ENCODE measurements around the gene TTC28. TPM values are rescaled to one million over a fixed set of nuclear protein-coding genes. Genes with fewer than 3 reads are reported as not detected.

TTC28 gene
- total RNA-seq, 5 donors from 2014 or later (not counting 1 experiment from before 2014, with no cell fraction given): 2.3 to 7.8 (median 3.0) TPM

DNA sequence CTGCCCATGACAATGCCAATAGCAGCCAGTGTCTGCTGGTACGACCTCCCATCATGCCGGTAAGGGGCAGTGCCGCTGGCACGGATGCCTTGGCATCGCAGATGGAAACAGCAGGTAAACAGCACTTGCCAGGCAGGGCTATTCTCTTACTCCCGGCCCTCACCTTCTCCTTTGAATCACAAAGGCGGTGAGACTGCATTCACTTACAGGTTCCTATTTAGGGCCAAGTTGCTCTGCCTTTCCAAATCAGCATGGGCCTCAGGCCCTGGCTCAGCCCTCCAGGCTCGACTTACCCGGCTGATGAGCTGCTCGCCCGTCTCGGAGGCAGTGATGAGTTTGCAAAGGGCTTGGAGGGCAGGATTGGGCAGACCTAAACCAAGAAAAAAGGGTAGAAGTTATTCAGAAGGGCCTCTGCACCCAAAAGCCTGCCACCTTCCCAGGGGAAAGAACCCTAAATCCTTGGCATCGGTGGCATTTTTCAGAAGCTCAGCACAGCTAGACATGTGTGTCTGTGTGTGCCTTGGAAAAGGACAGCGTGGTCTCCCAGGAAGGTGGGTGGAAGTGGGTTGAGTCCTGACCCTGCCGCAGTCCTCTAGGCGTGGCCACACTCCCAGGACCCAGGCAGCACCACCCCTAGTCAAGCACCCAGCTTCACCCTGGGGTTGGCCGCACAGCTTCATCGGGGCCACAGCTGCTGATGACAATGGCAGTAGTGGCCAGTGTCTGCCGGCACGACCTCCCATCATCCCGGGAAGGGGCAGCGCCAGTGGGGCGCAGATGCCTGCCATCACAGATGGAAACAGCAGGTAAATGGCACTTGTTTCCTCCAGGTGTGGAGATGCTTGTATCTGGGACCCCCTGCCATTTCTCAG lies 687.1 kb downstream of the TTC28 start:
- Mint-ChIP-seq H3K4me3 (no peak overlapping the region), H3K36me3 (peaks cover 2% of the 10 kb centered on the region), H3K9me3 (no peaks in the 10 kb centered on the region), H3K4me1 (peaks cover 0 to 5% (median 2%) of the 10 kb centered on the region in 3 donors), H3K27ac (no peak overlapping the region), H3K27me3 (no peaks in the 10 kb centered on the region)
- ATAC-seq (replicated peaks in 1 of 4): no peak
- WGBS (ENCODE audit: insufficient coverage): 91% methylated on average over 21 of the region's 23 CpGs
- Histone ChIP-seq H3K4me1 (ENCODE audit: control insufficient read depth in 1 of 2, extremely low read depth in 1 of 2, insufficient read depth in 2 of 2, low read length in 2 of 2) (peaks cover 0 to 4% of the 10 kb centered on the region in 2 experiments), H3K36me3 (ENCODE audit: control insufficient read depth in 2 of 2, extremely low read depth in 1 of 2, insufficient read depth in 1 of 2, low read length in 1 of 2) (no peaks in the 10 kb centered on the region), H3K27ac (ENCODE audit: low read length) (no peak overlapping the region), H3K4me3 (ENCODE audit: control insufficient read depth in 1 of 2, extremely low read depth in 1 of 2, low read length in 1 of 2) (no peak overlapping the region), H3K9me3 (no peaks in the 10 kb centered on the region), H3K27me3 (replicated peaks in 1 of 2; ENCODE audit: control insufficient read depth in 2 of 2, extremely low read depth in 1 of 2, insufficient read depth in 2 of 2, low read length in 1 of 2) (peaks cover 0 to 4% of the 10 kb centered on the region in 2 experiments)
- ChIA-PET POLR2A (no interaction called here), CTCF (no interaction called here)
- no peak for DNase-seq

DNA sequence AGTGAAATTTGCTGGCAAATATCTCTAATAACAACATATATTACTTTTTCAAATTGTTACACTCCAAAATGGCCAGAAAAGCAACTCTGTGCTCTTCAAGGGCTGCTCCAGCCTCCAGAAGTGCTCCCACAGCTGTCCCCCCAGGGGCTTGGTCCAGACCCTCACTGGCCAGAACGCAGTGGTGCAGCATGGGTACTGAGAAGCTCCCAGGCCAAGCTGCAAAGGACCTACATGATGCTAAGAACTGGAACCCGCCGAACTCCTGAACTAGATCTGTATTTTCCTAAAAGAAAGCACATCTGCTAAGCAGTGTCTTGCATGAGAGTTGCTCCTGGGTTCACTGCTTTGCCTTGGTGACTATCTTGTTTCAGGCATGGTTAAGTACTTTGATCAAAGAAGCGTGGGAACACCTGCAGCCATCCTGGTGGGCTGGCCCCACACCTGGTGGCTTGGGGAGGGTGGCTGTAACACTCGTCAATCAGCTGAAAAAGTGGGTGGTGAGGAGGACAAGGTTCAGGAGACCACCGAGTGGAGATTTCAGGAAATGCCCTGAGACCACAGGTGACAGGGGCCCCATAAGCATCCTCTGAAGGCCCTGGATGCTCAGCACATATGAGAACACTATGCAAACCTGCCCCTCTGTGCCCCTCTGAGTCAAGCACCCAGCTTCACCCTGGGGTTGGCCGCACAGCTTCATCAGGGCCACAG lies 687.9 kb downstream of the TTC28 start:
- Mint-ChIP-seq H3K27ac (no peak overlapping the region), H3K9me3 (no peaks in the 10 kb centered on the region), H3K4me1 (peaks cover 0 to 5% (median 4%) of the 10 kb centered on the region in 3 donors), H3K4me3 (no peak overlapping the region), H3K27me3 (no peaks in the 10 kb centered on the region), H3K36me3 (peaks cover 2% of the 10 kb centered on the region)
- ChIA-PET CTCF (no interaction called here), POLR2A (no interaction called here)
- 77% methylated on average over 7 of the region's 7 CpGs for WGBS (ENCODE audit: insufficient coverage)
- no peak overlapping the region for H3K27ac ChIP-seq (ENCODE audit: low read length)
- no peak for ATAC-seq (replicated peaks in 1 of 4)
- no peaks in the 10 kb centered on the region for H3K36me3 ChIP-seq (ENCODE audit: control insufficient read depth in 2 of 2, extremely low read depth in 1 of 2, insufficient read depth in 1 of 2, low read length in 1 of 2)
- no peak overlapping the region for H3K4me3 ChIP-seq (ENCODE audit: control insufficient read depth in 1 of 2, extremely low read depth in 1 of 2, low read length in 1 of 2)
- no peak for DNase-seq
- H3K27me3 ChIP-seq (replicated peaks in 1 of 2; ENCODE audit: control insufficient read depth in 2 of 2, extremely low read depth in 1 of 2, insufficient read depth in 2 of 2, low read length in 1 of 2): peaks cover 0 to 4% of the 10 kb centered on the region in 2 experiments
- H3K9me3 ChIP-seq: no peaks in the 10 kb centered on the region
- H3K4me1 ChIP-seq (ENCODE audit: control insufficient read depth in 1 of 2, extremely low read depth in 1 of 2, insufficient read depth in 2 of 2, low read length in 2 of 2): peaks cover 0 to 6% of the 10 kb centered on the region in 2 experiments

DNA sequence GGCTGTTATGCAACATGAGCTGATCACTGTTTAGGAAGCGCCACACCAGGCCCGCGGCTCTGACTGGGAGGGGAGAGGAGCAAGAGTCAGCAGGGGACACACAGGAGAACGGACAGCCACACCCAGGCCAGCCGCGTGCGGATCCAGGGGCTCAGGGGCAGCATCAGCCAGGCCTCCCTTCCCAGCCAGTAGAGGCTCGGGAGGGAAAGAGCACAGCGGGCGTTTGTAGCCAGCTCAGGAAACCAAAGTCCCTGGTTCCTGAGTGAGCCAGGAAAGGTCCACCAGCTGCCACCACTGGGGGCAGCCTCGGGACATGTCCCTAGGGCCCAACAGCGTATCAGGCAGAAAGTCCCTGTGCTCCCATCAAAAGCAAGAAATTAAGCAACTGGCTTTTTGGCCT lies 688.8 kb downstream of the TTC28 start:
- POLR2A ChIA-PET: no interaction called here
- peaks cover 0 to 4% of the 10 kb centered on the region in 2 experiments for H3K27me3 ChIP-seq (replicated peaks in 1 of 2; ENCODE audit: control insufficient read depth in 2 of 2, extremely low read depth in 1 of 2, insufficient read depth in 2 of 2, low read length in 1 of 2)
- Mint-ChIP-seq H3K4me1 (peaks cover 0 to 5% (median 4%) of the 10 kb centered on the region in 3 donors), H3K4me3 (no peak overlapping the region), H3K27me3 (no peaks in the 10 kb centered on the region), H3K36me3 (peaks cover 2% of the 10 kb centered on the region), H3K27ac (no peak overlapping the region), H3K9me3 (no peaks in the 10 kb centered on the region)
- no peaks in the 10 kb centered on the region for H3K9me3 ChIP-seq
- no peak overlapping the region for H3K4me3 ChIP-seq (ENCODE audit: control insufficient read depth in 1 of 2, extremely low read depth in 1 of 2, low read length in 1 of 2)
- H3K4me1 ChIP-seq (ENCODE audit: control insufficient read depth in 1 of 2, extremely low read depth in 1 of 2, insufficient read depth in 2 of 2, low read length in 2 of 2): peaks cover 0 to 6% of the 10 kb centered on the region in 2 experiments
- DNase-seq (no peak), ATAC-seq (replicated peaks in 1 of 4) (no peak)
- H3K27ac ChIP-seq (ENCODE audit: low read length): no peak overlapping the region
- 96% methylated on average over 12 of the region's 12 CpGs for WGBS (ENCODE audit: insufficient coverage)
- H3K36me3 ChIP-seq (ENCODE audit: control insufficient read depth in 2 of 2, extremely low read depth in 1 of 2, insufficient read depth in 1 of 2, low read length in 1 of 2): no peaks in the 10 kb centered on the region
- CTCF ChIA-PET: no interaction called here

DNA sequence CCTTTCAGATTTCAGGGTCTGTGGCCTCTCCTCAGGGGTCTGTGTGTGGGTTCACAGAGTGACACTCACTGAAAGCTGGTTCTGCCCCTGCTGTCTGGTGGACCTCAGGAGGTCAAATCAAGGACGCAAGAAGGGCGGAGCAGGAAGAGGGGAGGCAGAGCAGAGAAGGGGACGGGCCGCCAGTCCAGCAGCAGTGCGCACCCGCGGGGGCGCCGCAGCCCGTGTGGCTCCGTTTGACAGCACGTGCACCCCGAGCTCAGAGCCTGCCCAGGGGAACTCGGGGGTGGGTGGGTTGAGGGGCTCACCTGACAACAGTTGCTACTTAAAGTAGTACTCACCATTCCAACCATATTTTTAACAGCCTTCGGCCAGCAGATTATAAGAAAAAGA lies 689.2 kb downstream of the TTC28 start:
- 92% methylated on average over 4 of the region's 15 CpGs for WGBS (ENCODE audit: insufficient coverage)
- Mint-ChIP-seq H3K27me3 (no peaks in the 10 kb centered on the region), H3K4me1 (peaks cover 0 to 5% (median 4%) of the 10 kb centered on the region in 3 donors), H3K36me3 (peaks cover 2% of the 10 kb centered on the region), H3K4me3 (no peak overlapping the region), H3K9me3 (no peaks in the 10 kb centered on the region), H3K27ac (no peak overlapping the region)
- H3K27ac ChIP-seq (ENCODE audit: low read length): no peak overlapping the region
- peaks cover 0 to 4% of the 10 kb centered on the region in 2 experiments for H3K27me3 ChIP-seq (replicated peaks in 1 of 2; ENCODE audit: control insufficient read depth in 2 of 2, extremely low read depth in 1 of 2, insufficient read depth in 2 of 2, low read length in 1 of 2)
- CTCF ChIA-PET: no interaction called here
- DNase-seq: no peak
- H3K4me3 ChIP-seq (ENCODE audit: control insufficient read depth in 1 of 2, extremely low read depth in 1 of 2, low read length in 1 of 2): no peak overlapping the region
- no peaks in the 10 kb centered on the region for H3K36me3 ChIP-seq (ENCODE audit: control insufficient read depth in 2 of 2, extremely low read depth in 1 of 2, insufficient read depth in 1 of 2, low read length in 1 of 2)
- ATAC-seq (replicated peaks in 1 of 4): no peak
- POLR2A ChIA-PET: no interaction called here
- H3K4me1 ChIP-seq (ENCODE audit: control insufficient read depth in 1 of 2, extremely low read depth in 1 of 2, insufficient read depth in 2 of 2, low read length in 2 of 2): peaks cover 0 to 6% of the 10 kb centered on the region in 2 experiments
- H3K9me3 ChIP-seq: no peaks in the 10 kb centered on the region

DNA sequence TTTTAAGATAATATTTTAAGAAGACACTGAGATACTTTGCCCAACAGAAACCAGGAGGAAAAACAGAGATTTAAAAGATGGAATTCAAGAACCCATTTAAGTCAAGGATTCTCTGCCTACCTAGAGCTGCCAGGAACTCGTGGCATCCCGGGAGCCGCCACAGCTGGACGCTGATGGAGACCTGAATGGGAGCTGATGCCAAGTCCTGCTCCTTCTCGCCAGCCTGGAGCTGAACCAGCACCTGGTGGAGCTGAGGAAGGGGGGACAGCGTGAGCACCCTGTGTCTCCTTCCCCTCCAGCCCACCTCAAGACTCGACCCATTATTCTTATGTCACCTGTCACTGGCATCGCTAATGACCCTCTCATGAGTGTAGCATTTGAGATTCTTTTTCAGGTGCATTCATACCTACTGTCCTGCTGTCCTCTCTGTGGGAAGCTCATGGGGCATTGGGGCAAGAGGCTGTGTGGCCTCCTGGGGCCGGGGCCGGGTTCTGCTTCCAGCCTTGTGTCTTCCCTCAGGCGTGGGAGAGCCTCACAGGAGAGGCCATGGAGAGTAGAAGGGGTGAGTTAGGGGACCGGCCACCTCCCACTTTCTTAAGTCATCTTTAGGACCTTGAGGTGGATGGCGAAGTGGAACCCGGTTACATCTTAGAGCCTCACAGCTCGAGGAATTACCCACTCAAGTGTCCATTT lies 689.7 kb downstream of the TTC28 start:
- 75% methylated on average over 6 of the region's 15 CpGs for WGBS (ENCODE audit: insufficient coverage)
- Histone ChIP-seq H3K27me3 (replicated peaks in 1 of 2; ENCODE audit: control insufficient read depth in 2 of 2, extremely low read depth in 1 of 2, insufficient read depth in 2 of 2, low read length in 1 of 2) (peaks cover 0 to 4% of the 10 kb centered on the region in 2 experiments), H3K27ac (ENCODE audit: low read length) (no peak overlapping the region), H3K4me1 (ENCODE audit: control insufficient read depth in 1 of 2, extremely low read depth in 1 of 2, insufficient read depth in 2 of 2, low read length in 2 of 2) (peaks cover 0 to 6% of the 10 kb centered on the region in 2 experiments), H3K36me3 (ENCODE audit: control insufficient read depth in 2 of 2, extremely low read depth in 1 of 2, insufficient read depth in 1 of 2, low read length in 1 of 2) (no peaks in the 10 kb centered on the region), H3K4me3 (ENCODE audit: control insufficient read depth in 1 of 2, extremely low read depth in 1 of 2, low read length in 1 of 2) (no peak overlapping the region), H3K9me3 (no peaks in the 10 kb centered on the region)
- DNase-seq (no peak), ATAC-seq (replicated peaks in 1 of 4) (no peak)
- ChIA-PET POLR2A (no interaction called here), CTCF (interaction anchor here in 1 of 2 donors (0.5 kb wide), 1 partner anchor 281 kb away, joined by 5 read pairs; no protein-coding TSS in a partner anchor)
- Mint-ChIP-seq H3K4me1 (peaks cover 0 to 5% (median 4%) of the 10 kb centered on the region in 3 donors), H3K27me3 (no peaks in the 10 kb centered on the region), H3K36me3 (peaks cover 2% of the 10 kb centered on the region), H3K4me3 (no peak overlapping the region), H3K9me3 (no peaks in the 10 kb centered on the region), H3K27ac (no peak overlapping the region)

DNA sequence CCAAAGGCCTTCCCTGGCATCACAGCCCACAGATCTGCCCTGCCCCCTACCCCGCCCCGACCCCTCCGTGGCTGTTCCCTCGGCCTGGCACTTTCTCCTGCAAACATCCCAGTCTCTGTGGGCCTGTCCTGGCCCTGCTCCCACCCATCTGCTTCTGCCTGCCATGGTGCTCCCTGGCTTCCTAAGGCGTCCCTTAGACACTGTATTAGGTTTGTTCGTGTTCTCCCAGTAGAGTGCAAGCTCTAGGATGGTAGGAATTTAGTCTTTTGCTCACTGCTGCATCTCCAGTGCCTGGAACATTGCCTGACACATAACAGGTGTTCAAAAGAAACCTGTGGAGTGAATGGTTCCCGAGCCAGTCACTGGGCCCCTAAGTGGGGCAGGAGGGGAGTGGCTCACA lies 690.9 kb downstream of the TTC28 start:
- WGBS (ENCODE audit: insufficient coverage): no CpG with 5 or more reads among the region's 7 CpGs
- ATAC-seq (replicated peaks in 1 of 4) (no peak), DNase-seq (no peak)
- H3K27me3 Mint-ChIP-seq: no peaks in the 10 kb centered on the region
- POLR2A ChIA-PET: no interaction called here
- no peaks in the 10 kb centered on the region for H3K9me3 Mint-ChIP-seq
- Histone ChIP-seq H3K27me3 (replicated peaks in 1 of 2; ENCODE audit: control insufficient read depth in 2 of 2, extremely low read depth in 1 of 2, insufficient read depth in 2 of 2, low read length in 1 of 2) (no peaks in the 10 kb centered on the region), H3K9me3 (no peaks in the 10 kb centered on the region), H3K27ac (ENCODE audit: low read length) (no peak overlapping the region), H3K36me3 (ENCODE audit: control insufficient read depth in 2 of 2, extremely low read depth in 1 of 2, insufficient read depth in 1 of 2, low read length in 1 of 2) (no peaks in the 10 kb centered on the region), H3K4me3 (ENCODE audit: control insufficient read depth in 1 of 2, extremely low read depth in 1 of 2, low read length in 1 of 2) (no peak overlapping the region), H3K4me1 (ENCODE audit: control insufficient read depth in 1 of 2, extremely low read depth in 1 of 2, insufficient read depth in 2 of 2, low read length in 2 of 2) (peaks cover 0 to 6% of the 10 kb centered on the region in 2 experiments)
- H3K4me1 Mint-ChIP-seq: peaks cover 0 to 5% (median 4%) of the 10 kb centered on the region in 3 donors
- H3K27ac Mint-ChIP-seq: no peak overlapping the region
- CTCF ChIA-PET: no interaction called here
- H3K4me3 Mint-ChIP-seq: no peak overlapping the region
- peaks cover 2% of the 10 kb centered on the region for H3K36me3 Mint-ChIP-seq

All from T-cell (primary cell).